ENCODE measurements around the gene ZNF117. TPM values are rescaled to one million over a fixed set of nuclear protein-coding genes. Genes with fewer than 3 reads are reported as not detected.
"Not testable (repeated sequence)": the region's sequence is repeated elsewhere in the genome, so short reads cannot be mapped to it uniquely, and the experiment has no call there.

The ZNF117 gene
- 19.5 TPM for polyA plus RNA-seq (2013)

DNA sequence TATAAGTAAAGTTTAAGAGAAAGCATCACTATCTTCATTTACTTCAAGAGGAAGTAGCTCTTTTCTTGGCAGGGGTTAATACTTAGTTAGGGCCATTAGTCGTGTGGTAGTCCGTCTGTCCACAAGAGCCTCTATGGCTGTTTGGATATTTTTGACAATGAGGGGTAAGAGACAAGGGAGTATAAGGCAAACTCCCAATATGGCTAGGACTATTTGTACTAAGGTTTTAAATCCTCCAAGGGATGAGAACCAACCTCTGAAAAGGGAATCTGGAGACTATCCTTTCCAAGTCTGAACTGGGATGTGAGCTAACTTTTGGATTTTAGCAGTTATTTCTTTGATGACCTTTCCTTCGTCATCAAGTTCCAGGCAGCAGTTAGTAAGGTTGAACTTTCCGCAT is at the start of gene ZNF117:
ZNF117 (minus strand) TSS at position 101 of the 400 bp plus-strand sequence.
- Histone ChIP-seq H3K4me1 (ENCODE audit: control extremely low read depth in 1 of 4, control insufficient read depth in 4 of 4, insufficient read depth in 4 of 4, low read length in 3 of 4) (peaks cover 0 to 1% (median 0%) of the 10 kb centered on the region in 4 experiments), H3K27me3 (replicated peaks in 2 of 5; ENCODE audit: control insufficient read depth in 4 of 5, insufficient read depth in 5 of 5, low read length in 4 of 5) (no peaks in the 10 kb centered on the region), H3K9me3 (ENCODE audit: control extremely low read depth in 1 of 5, control insufficient read depth in 4 of 5, insufficient read depth in 2 of 5, low read depth in 1 of 5, low read length in 4 of 5) (peaks cover 9 to 87% (median 45%) of the 10 kb centered on the region in 5 experiments), H3K4me3 (ENCODE audit: control insufficient read depth in 1 of 7, extremely low read depth in 1 of 7, insufficient read depth in 4 of 7, low read depth in 2 of 7, low read length in 6 of 7) (no peak within 1 kb of the TSS), H3K36me3 (ENCODE audit: control insufficient read depth in 4 of 4, insufficient read depth in 4 of 4, low read length in 3 of 4) (peaks cover 7 to 36% (median 17%) of the 10 kb centered on the region in 4 experiments), H3K27ac (ENCODE audit: insufficient read depth in 1 of 2, low read depth in 1 of 2, low read length in 2 of 2, poor library complexity in 1 of 2, severe bottlenecking in 2 of 2) (no peak within 1 kb of the TSS)
- POLR2A ChIA-PET = no interaction called here
- CTCF ChIA-PET = no interaction called here
- WGBS (ENCODE audit: insufficient coverage) = 67% methylated on average over 3 of the region's 4 CpGs
- no peak for DNase-seq

DNA sequence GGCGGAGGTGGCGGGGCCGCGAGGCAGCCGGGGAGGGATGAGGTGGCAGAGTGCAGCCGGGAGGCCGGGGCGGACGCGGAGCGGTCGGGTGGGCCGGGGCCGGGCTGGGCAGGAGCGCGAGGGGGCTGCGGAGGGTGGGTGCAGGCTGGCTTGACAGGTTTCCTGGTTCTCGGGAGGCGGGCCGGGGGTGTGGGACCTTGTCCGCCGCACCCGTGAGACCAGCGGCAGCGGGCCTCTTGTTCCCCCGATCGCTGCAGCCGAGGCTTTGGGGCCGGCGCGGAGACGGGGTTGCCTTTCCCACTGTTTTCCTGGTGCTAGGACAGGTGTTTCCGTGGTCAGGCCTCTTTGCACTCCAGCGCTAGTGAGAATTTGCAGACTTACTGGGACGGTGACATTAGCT is 47.9 kb upstream of the ZNF117 start:
- H3K4me3 ChIP-seq (ENCODE audit: control insufficient read depth in 1 of 7, extremely low read depth in 1 of 7, insufficient read depth in 4 of 7, low read depth in 2 of 7, low read length in 6 of 7) = peak overlapping the region; percentile 70 to 89 (median 80)
- not testable (repeated sequence) for H3K9me3 ChIP-seq (ENCODE audit: control extremely low read depth in 1 of 5, control insufficient read depth in 4 of 5, insufficient read depth in 2 of 5, low read depth in 1 of 5, low read length in 4 of 5); H3K36me3 ChIP-seq (ENCODE audit: control insufficient read depth in 4 of 4, insufficient read depth in 4 of 4, low read length in 3 of 4); H3K27me3 ChIP-seq (replicated peaks in 2 of 5; ENCODE audit: control insufficient read depth in 4 of 5, insufficient read depth in 5 of 5, low read length in 4 of 5)
- H3K4me1 ChIP-seq (ENCODE audit: control extremely low read depth in 1 of 4, control insufficient read depth in 4 of 4, insufficient read depth in 4 of 4, low read length in 3 of 4) = peaks cover 0 to 14% (median 7%) of the 10 kb centered on the region in 4 experiments
- WGBS (ENCODE audit: insufficient coverage) = under 1% methylated on average over 33 of the region's 35 CpGs
- ChIA-PET CTCF (interaction anchor here (0.5 to 2.2 kb wide), 2 partner anchors 32 to 182 kb away, joined by 3 to 7 read pairs; partner anchors contain the start of gene ERV3-1), POLR2A (interaction anchor here (1.3 kb wide), 1 partner anchor 32 kb away, joined by 3 read pairs; the partner anchor contains the start of gene ERV3-1)
- H3K27ac ChIP-seq (ENCODE audit: insufficient read depth in 1 of 2, low read depth in 1 of 2, low read length in 2 of 2, poor library complexity in 1 of 2, severe bottlenecking in 2 of 2) = peak overlapping the region in 1 of 2 experiments; percentile 74
- DNase-seq = peak; percentile 11 to 57 (median 36)

DNA sequence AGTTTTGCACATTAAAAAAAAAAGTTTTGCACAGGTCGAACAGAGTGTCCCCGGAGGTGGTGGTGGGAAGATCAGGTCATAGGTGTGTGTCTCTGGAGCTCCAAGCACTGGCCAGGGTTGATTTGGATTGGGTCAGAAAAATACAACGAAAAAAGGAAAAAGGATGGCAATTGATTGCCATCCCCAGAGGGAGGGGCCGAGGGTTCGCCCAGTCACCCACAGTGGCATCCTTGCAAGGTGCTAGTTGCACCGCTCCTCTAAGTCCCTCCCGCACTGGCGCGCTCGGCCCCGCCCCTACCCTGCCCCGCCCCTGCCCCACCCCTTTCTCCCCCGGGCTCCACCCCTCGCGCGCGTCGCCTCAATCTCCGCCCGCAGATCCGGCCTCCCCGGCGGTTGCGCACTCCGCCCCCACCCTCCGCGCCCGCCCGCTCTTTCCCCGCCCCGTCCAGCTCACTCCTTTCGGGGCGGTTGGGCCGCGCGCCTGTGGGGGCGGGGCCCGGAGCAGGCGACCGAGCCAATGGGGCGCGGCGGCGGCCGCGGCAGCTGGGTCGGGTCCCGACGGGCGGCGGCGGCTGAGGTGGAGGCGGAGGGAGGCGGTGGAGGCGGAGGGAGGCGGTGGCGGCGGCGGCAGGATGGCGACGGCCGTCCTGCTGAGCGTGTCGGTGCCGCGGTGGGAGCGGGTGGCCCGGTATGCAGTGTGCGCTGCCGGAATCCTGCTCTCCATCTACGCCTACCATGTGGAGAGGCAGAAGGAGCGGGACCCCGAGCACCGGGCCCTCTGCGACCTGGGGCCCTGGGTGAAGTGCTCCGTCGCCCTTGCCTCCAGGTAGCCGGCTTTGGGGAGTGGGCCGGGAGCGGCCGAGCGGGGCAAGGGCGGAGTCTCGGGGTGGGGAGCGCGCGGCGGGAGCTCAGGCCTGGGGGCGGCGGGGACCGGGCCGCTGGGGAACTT is 47.2 kb upstream of the ZNF117 start:
- H3K4me3 ChIP-seq (ENCODE audit: control insufficient read depth in 1 of 7, extremely low read depth in 1 of 7, insufficient read depth in 4 of 7, low read depth in 2 of 7, low read length in 6 of 7) = peak overlapping the region; percentile 54 to 84 (median 68)
- WGBS (ENCODE audit: insufficient coverage) = 3% methylated on average over 29 of the region's 92 CpGs
- H3K27ac ChIP-seq (ENCODE audit: insufficient read depth in 1 of 2, low read depth in 1 of 2, low read length in 2 of 2, poor library complexity in 1 of 2, severe bottlenecking in 2 of 2) = peak overlapping the region in 1 of 2 experiments; percentile 74
- H3K9me3 ChIP-seq (ENCODE audit: control extremely low read depth in 1 of 5, control insufficient read depth in 4 of 5, insufficient read depth in 2 of 5, low read depth in 1 of 5, low read length in 4 of 5) = no peaks in the 10 kb centered on the region
- DNase-seq = peak; percentile 91 to 97 (median 96)
- H3K36me3 ChIP-seq (ENCODE audit: control insufficient read depth in 4 of 4, insufficient read depth in 4 of 4, low read length in 3 of 4) = no peaks in the 10 kb centered on the region
- H3K27me3 ChIP-seq (replicated peaks in 2 of 5; ENCODE audit: control insufficient read depth in 4 of 5, insufficient read depth in 5 of 5, low read length in 4 of 5) = no peaks in the 10 kb centered on the region
- peaks cover 0 to 14% (median 7%) of the 10 kb centered on the region in 4 experiments for H3K4me1 ChIP-seq (ENCODE audit: control extremely low read depth in 1 of 4, control insufficient read depth in 4 of 4, insufficient read depth in 4 of 4, low read length in 3 of 4)
- POLR2A ChIA-PET = interaction anchor here (1.3 kb wide), 1 partner anchor 31 kb away, joined by 3 read pairs; the partner anchor contains the start of gene ERV3-1
- CTCF ChIA-PET = interaction anchor here (0.5 to 2.2 kb wide), 2 partner anchors 32 to 183 kb away, joined by 3 to 7 read pairs; partner anchors contain the start of gene ERV3-1

DNA sequence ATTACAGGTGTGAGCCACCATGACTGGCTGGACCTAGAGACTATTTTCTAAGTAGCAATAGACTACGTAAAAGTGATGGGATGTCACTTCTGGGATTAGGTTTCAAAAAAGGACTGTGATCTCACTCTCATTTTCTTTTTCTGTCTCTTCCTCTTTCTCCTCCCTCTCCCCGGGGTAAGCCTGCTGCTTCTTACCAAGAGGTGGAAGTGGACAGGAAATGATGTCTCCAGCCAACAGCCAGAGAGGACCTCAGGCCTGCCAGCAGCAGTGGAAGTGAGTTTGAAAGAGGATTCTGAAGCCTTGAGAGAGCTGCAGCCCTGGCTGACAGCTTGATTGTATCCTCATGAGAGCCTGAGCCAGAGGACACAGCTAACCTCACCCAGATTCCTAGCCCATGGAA is 45.7 kb upstream of the ZNF117 start:
- POLR2A ChIA-PET; H3K36me3 ChIP-seq (ENCODE audit: control insufficient read depth in 4 of 4, insufficient read depth in 4 of 4, low read length in 3 of 4); H3K27me3 ChIP-seq (replicated peaks in 2 of 5; ENCODE audit: control insufficient read depth in 4 of 5, insufficient read depth in 5 of 5, low read length in 4 of 5); H3K4me3 ChIP-seq (ENCODE audit: control insufficient read depth in 1 of 7, extremely low read depth in 1 of 7, insufficient read depth in 4 of 7, low read depth in 2 of 7, low read length in 6 of 7); H3K27ac ChIP-seq (ENCODE audit: insufficient read depth in 1 of 2, low read depth in 1 of 2, low read length in 2 of 2, poor library complexity in 1 of 2, severe bottlenecking in 2 of 2); H3K9me3 ChIP-seq (ENCODE audit: control extremely low read depth in 1 of 5, control insufficient read depth in 4 of 5, insufficient read depth in 2 of 5, low read depth in 1 of 5, low read length in 4 of 5): not testable (repeated sequence)
- WGBS (ENCODE audit: insufficient coverage) = no CpG with 5 or more reads among the region's 2 CpGs
- DNase-seq = peak in 2 of 3 donors; percentile 19 to 22
- CTCF ChIA-PET = interaction anchor here (0.6 to 2.2 kb wide), 3 partner anchors 30 to 1819 kb away, joined by 3 to 7 read pairs (median 4); partner anchors contain the start of gene ERV3-1
- peaks cover 0 to 14% (median 7%) of the 10 kb centered on the region in 4 experiments for H3K4me1 ChIP-seq (ENCODE audit: control extremely low read depth in 1 of 4, control insufficient read depth in 4 of 4, insufficient read depth in 4 of 4, low read length in 3 of 4)

DNA sequence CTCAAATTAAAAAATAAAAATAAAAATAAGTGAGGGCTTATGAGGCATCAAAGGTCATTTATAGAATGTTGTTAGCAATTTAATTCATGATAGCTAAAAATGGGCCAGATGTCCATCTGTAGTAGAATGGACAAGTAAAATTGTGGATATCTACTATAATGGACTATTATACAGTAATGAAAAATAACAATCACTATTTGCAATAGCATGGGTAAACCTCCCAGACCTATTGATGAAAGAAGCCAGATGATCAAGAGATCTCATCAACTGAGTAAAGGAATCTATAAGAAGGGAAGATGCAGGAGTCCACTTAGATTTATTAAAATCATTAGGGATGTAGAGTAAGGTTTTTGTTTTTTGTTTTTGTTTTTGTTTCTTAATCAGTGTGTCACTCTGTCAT is 44.6 kb upstream of the ZNF117 start:
- H3K36me3 ChIP-seq (ENCODE audit: control insufficient read depth in 4 of 4, insufficient read depth in 4 of 4, low read length in 3 of 4); H3K9me3 ChIP-seq (ENCODE audit: control extremely low read depth in 1 of 5, control insufficient read depth in 4 of 5, insufficient read depth in 2 of 5, low read depth in 1 of 5, low read length in 4 of 5); CTCF ChIA-PET; POLR2A ChIA-PET; DNase-seq; H3K27me3 ChIP-seq (replicated peaks in 2 of 5; ENCODE audit: control insufficient read depth in 4 of 5, insufficient read depth in 5 of 5, low read length in 4 of 5); H3K4me3 ChIP-seq (ENCODE audit: control insufficient read depth in 1 of 7, extremely low read depth in 1 of 7, insufficient read depth in 4 of 7, low read depth in 2 of 7, low read length in 6 of 7); H3K27ac ChIP-seq (ENCODE audit: insufficient read depth in 1 of 2, low read depth in 1 of 2, low read length in 2 of 2, poor library complexity in 1 of 2, severe bottlenecking in 2 of 2): not testable (repeated sequence)
- peaks cover 0 to 14% (median 7%) of the 10 kb centered on the region in 4 experiments for H3K4me1 ChIP-seq (ENCODE audit: control extremely low read depth in 1 of 4, control insufficient read depth in 4 of 4, insufficient read depth in 4 of 4, low read length in 3 of 4)

DNA sequence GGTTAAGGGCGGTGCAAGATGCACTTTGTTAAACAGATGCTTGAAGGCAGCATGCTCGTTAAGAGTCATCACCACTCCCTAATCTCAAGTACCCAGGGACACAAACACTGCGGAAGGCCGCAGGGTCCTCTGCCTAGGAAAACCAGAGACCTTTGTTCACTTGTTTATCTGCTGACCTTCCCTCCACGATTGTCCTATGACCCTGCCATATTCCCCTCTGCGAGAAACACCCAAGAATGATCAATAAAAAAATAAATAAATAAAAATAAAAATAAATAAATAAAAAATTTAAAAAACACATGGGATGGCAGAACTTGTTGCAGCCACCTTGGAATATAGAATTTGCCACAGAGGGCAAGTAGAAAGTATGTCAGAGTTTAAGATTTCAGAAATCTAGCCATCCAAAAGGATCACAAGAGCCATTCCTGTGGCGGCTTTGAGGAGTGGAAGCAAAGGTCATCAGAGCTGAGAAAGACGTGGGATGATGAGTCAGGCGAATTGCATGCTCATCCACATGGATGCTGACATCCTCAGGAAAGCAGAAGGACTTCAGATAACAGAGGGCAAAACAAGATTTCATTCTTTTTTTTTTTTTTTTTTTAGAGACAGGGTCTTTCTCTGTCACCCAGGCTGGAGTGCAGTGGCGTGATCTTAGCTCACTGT is 43.4 kb upstream of the ZNF117 start:
- H3K4me3 ChIP-seq (ENCODE audit: control insufficient read depth in 1 of 7, extremely low read depth in 1 of 7, insufficient read depth in 4 of 7, low read depth in 2 of 7, low read length in 6 of 7); POLR2A ChIA-PET; DNase-seq; H3K27me3 ChIP-seq (replicated peaks in 2 of 5; ENCODE audit: control insufficient read depth in 4 of 5, insufficient read depth in 5 of 5, low read length in 4 of 5); H3K9me3 ChIP-seq (ENCODE audit: control extremely low read depth in 1 of 5, control insufficient read depth in 4 of 5, insufficient read depth in 2 of 5, low read depth in 1 of 5, low read length in 4 of 5); H3K27ac ChIP-seq (ENCODE audit: insufficient read depth in 1 of 2, low read depth in 1 of 2, low read length in 2 of 2, poor library complexity in 1 of 2, severe bottlenecking in 2 of 2); H3K4me1 ChIP-seq (ENCODE audit: control extremely low read depth in 1 of 4, control insufficient read depth in 4 of 4, insufficient read depth in 4 of 4, low read length in 3 of 4); CTCF ChIA-PET; H3K36me3 ChIP-seq (ENCODE audit: control insufficient read depth in 4 of 4, insufficient read depth in 4 of 4, low read length in 3 of 4): not testable (repeated sequence)
- 95% methylated on average over 4 of the region's 10 CpGs for WGBS (ENCODE audit: insufficient coverage)
